Endothelial cell of umbilical vein (primary cell): ENCODE measurements around the gene C5AR2.

Source experiments
- EZH2 ChIP-seq: IDR thresholded peaks from 2 replicates; pipeline ENCODE4 v1.6.1; 2012; ENCODE audit warnings: borderline replicate concordance, low read depth, mild to moderate bottlenecking, moderate library complexity, low read length, inconsistent platforms; ENCODE audit not compliant: severe bottlenecking
- FOS ChIP-seq: IDR thresholded peaks from 2 replicates; pipeline ENCODE4 v1.6.1; 2011; ENCODE audit warnings: mild to moderate bottlenecking, low read length, moderate library complexity, borderline replicate concordance; ENCODE audit not compliant: insufficient read depth
- JUN ChIP-seq: IDR thresholded peaks from 2 replicates; pipeline ENCODE4 v1.6.1; 2011; ENCODE audit warnings: borderline replicate concordance, low read depth; ENCODE audit not compliant: insufficient read length, insufficient read depth
- POLR2A ChIP-seq: IDR thresholded peaks from 2 replicates; pipeline ENCODE4 v1.6.1; 2012; ENCODE audit warnings: low read depth, mild to moderate bottlenecking, control low read depth, low read length
- TF ChIP-seq, protein P1 (sequence below), 2 donors: IDR thresholded peaks; 1 replicate in 1 of 2; 2 replicates in 1 of 2; pipeline ENCODE4 v1.5.1; 2011; ENCODE audit warnings: low read length in 2 of 2, mild to moderate bottlenecking in 2 of 2, moderate library complexity in 2 of 2, control low read depth in 1 of 2, inconsistent platforms in 1 of 2, low read depth in 1 of 2; ENCODE audit not compliant: insufficient read depth in 1 of 2; ENCODE audit errors: extremely low read depth in 1 of 2
- TF ChIP-seq, protein P2 (sequence below): IDR thresholded peaks from 2 replicates; pipeline ENCODE4 v1.6.1; 2011; ENCODE audit not compliant: insufficient read depth, insufficient read length

DNA sequence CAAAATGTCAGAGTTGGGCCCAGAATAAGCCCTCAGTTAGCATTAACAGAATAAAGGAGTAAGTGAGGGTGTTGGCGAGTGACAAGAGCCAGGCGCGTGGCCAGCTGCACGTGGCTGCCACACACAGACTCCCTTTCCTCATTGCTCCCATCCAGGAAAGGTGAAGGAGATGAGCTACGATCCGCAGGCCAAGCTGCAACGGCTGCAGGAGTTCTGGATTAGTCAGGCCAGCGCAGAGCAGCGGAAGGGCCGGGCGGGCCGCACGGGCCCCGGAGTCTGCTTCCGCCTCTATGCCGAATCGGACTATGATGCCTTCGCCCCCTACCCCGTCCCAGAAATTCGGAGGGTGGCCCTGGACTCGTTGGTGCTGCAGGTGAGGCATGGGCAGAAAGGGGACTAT lies 30.3 kb downstream of the C5AR2 start:
- TF ChIP-seq, protein P1, sequence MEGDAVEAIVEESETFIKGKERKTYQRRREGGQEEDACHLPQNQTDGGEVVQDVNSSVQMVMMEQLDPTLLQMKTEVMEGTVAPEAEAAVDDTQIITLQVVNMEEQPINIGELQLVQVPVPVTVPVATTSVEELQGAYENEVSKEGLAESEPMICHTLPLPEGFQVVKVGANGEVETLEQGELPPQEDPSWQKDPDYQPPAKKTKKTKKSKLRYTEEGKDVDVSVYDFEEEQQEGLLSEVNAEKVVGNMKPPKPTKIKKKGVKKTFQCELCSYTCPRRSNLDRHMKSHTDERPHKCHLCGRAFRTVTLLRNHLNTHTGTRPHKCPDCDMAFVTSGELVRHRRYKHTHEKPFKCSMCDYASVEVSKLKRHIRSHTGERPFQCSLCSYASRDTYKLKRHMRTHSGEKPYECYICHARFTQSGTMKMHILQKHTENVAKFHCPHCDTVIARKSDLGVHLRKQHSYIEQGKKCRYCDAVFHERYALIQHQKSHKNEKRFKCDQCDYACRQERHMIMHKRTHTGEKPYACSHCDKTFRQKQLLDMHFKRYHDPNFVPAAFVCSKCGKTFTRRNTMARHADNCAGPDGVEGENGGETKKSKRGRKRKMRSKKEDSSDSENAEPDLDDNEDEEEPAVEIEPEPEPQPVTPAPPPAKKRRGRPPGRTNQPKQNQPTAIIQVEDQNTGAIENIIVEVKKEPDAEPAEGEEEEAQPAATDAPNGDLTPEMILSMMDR (IDR thresholded peaks at IDR 0.05; ENCODE audit: extremely low read depth in 1 of 2, insufficient read depth in 1 of 2, low read depth in 1 of 2, low read length in 2 of 2): no peak
- no peak for TF ChIP-seq POLR2A
- TF ChIP-seq JUN: no peak
- TF ChIP-seq FOS: no peak
- TF ChIP-seq, protein P2, sequence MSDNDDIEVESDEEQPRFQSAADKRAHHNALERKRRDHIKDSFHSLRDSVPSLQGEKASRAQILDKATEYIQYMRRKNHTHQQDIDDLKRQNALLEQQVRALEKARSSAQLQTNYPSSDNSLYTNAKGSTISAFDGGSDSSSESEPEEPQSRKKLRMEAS: no peak
- no peak for TF ChIP-seq EZH2
